Measurements from ENCODE around the gene COA4.
"Not testable (repeated sequence)": the region's sequence is repeated elsewhere in the genome, so short reads cannot be mapped to it uniquely, and the experiment has no call there.

Gene COA4

DNA sequence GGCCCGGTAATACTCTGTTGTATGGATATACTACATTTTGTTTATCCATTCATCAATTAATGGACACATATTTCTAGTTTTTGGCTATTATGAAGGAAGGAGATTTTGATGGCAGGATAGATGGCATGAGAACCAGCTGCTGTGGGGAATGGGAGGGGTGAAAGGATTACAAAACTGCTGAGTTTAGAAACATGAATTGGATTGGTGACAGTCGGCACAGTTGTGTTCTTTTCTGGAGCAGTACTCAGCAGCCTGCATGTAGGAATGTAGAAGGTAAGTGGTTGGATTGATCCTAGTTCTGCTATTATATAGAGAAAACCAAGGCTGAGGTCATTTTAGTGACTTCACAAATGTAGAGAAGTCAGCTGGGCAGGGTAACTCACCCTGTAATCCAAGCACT is 7.2 kb upstream of the COA4 start:
- DNase-seq (ENCODE audit: low read depth) = no peak
- TF ChIP-seq, protein P1, sequence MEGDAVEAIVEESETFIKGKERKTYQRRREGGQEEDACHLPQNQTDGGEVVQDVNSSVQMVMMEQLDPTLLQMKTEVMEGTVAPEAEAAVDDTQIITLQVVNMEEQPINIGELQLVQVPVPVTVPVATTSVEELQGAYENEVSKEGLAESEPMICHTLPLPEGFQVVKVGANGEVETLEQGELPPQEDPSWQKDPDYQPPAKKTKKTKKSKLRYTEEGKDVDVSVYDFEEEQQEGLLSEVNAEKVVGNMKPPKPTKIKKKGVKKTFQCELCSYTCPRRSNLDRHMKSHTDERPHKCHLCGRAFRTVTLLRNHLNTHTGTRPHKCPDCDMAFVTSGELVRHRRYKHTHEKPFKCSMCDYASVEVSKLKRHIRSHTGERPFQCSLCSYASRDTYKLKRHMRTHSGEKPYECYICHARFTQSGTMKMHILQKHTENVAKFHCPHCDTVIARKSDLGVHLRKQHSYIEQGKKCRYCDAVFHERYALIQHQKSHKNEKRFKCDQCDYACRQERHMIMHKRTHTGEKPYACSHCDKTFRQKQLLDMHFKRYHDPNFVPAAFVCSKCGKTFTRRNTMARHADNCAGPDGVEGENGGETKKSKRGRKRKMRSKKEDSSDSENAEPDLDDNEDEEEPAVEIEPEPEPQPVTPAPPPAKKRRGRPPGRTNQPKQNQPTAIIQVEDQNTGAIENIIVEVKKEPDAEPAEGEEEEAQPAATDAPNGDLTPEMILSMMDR (conservative IDR thresholded peaks at IDR 0.05; ENCODE audit: control insufficient read depth, insufficient read depth, low read depth, low read length) = no peak

DNA sequence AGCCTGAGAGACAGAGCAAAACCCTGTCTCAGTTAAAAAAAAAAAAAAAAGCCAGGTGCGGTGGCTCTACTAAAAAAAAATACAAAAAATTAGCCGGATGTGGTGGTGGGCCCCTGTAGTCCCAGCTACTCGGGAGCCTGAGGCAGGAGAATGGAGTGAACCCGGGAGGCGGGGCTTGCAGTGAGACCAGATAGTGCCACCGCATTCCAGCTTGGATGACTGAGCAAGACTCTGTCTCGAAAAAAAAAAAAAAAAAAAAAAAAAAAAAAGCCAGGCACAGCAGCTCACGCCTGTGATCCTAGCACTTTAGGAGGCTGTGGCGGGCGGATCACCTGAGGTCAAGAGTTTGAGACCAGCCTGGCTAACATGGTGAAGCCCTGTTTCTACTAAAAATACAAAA is 3.8 kb upstream of the COA4 start:
- H3K4me3 ChIP-seq (ENCODE audit: control insufficient read depth, low read depth, low read length); DNase-seq (ENCODE audit: low read depth): not testable (repeated sequence)

More for the DNA sequence above, 7.2 kb upstream of the COA4 start:
- no peak overlapping the region for H3K4me3 ChIP-seq (ENCODE audit: control insufficient read depth, low read depth, low read length)

GRCh38 chr11:73878771-73879170 is 2.1 kb upstream of the COA4 start:
- TF ChIP-seq, protein P1 (conservative IDR thresholded peaks at IDR 0.05; ENCODE audit: control insufficient read depth, insufficient read depth, low read depth, low read length) = no peak
- DNase-seq (ENCODE audit: low read depth) = no peak
- no peak overlapping the region for H3K4me3 ChIP-seq (ENCODE audit: control insufficient read depth, low read depth, low read length)

GRCh38 chr11:73875840-73876239 is 806 bp downstream of the COA4 start:
- peak overlapping the region; percentile 97 for H3K4me3 ChIP-seq (ENCODE audit: control insufficient read depth, low read depth, low read length)
- no peak for DNase-seq (ENCODE audit: low read depth)
- TF ChIP-seq, protein P1 (conservative IDR thresholded peaks at IDR 0.05; ENCODE audit: control insufficient read depth, insufficient read depth, low read depth, low read length) = no peak

GRCh38 chr11:73875380-73875779 is 1.3 kb downstream of the COA4 start:
- peak overlapping the region; percentile 97 for H3K4me3 ChIP-seq (ENCODE audit: control insufficient read depth, low read depth, low read length)
- TF ChIP-seq, protein P1 (conservative IDR thresholded peaks at IDR 0.05; ENCODE audit: control insufficient read depth, insufficient read depth, low read depth, low read length) = no peak
- DNase-seq (ENCODE audit: low read depth) = no peak

DNA sequence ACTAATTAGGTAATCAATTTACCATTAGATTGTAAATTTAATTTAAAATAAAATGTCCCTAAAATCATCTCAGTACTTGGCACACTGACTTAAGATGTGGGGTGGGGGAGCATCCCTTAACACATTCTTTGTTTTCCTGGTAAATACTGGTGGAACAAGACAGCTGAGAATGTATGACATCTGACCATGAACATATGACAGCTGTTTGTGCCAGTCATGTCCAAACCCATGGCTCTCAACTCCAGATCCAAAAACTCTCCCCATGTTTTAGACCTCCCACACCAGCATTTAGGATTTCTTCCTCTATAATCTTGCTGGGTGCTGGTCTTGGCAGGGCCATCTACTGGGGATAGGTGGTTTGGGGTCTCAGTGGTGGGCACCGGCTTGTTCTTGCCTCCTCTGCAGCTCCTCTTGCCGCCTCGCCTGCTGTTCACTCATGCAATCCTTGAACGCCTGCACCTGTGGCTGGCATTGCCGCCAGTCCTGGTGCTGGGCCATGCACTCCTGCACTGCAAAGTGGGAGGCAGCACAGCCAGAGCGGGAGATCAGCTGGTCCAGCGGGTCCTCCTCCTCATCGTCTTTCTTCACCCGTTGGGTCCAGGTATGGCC is 3.8 kb downstream of the COA4 start:
- DNase-seq (ENCODE audit: low read depth) = no peak
- H3K4me3 ChIP-seq (ENCODE audit: control insufficient read depth, low read depth, low read length) = no peak overlapping the region
- TF ChIP-seq, protein P1 (conservative IDR thresholded peaks at IDR 0.05; ENCODE audit: control insufficient read depth, insufficient read depth, low read depth, low read length) = no peak

- no peak overlapping the region for H3K4me3 ChIP-seq (ENCODE audit: control insufficient read depth, low read depth, low read length)
- TF ChIP-seq, protein P1 (conservative IDR thresholded peaks at IDR 0.05; ENCODE audit: control insufficient read depth, insufficient read depth, low read depth, low read length) = no peak
- no peak for DNase-seq (ENCODE audit: low read depth)
These were observed 6.4 kb downstream of the COA4 start for GRCh38 chr11:73870261-73870660.

All from fibroblast of mammary gland (primary cell).